Kidney epithelial cell (primary cell): ENCODE data around the gene STAT6. TPM values are rescaled to one million over a fixed set of nuclear protein-coding genes. Genes with fewer than 3 reads are reported as not detected.
"Not testable (repeated sequence)": the region's sequence is repeated elsewhere in the genome, so short reads cannot be mapped to it uniquely, and the experiment has no call there.

ENCODE experiments used
- DNase-seq: peaks from one replicate; pipeline ENCODE4 v3.0.0-alpha.2; 2010; ENCODE audit warnings: low read depth
- H3K27me3 ChIP-seq: 2 replicates; pipeline ENCODE4 v1.6.0; 2011; ENCODE audit warnings: low read length; ENCODE audit not compliant: control insufficient read depth, insufficient read depth
- H3K36me3 ChIP-seq: 2 replicates; pipeline ENCODE4 v1.5.1; 2011; ENCODE audit warnings: low read length; ENCODE audit not compliant: control insufficient read depth, insufficient read depth
- H3K4me3 ChIP-seq: 2 replicates; pipeline ENCODE4 v1.5.1; 2011; ENCODE audit warnings: low read depth, mild to moderate bottlenecking, control low read depth, low read length
- total RNA-seq: library from RNA; depleted of rRNA; stranded (reverse); fragments of >200 nt; gene quantifications from 2 replicates; pipeline ENCODE4 v1.2.3, GENCODE V29; 2015
- TF ChIP-seq, protein P1 (sequence below): IDR thresholded peaks from 2 replicates; pipeline ENCODE4 v1.5.1; 2011; ENCODE audit warnings: mild to moderate bottlenecking, moderate library complexity, low read length, control low read depth, inconsistent platforms; ENCODE audit not compliant: insufficient read depth, poor library complexity, severe bottlenecking

Gene STAT6
- total RNA-seq, 1 donor from 2014 or later: 67.8 TPM

DNA sequence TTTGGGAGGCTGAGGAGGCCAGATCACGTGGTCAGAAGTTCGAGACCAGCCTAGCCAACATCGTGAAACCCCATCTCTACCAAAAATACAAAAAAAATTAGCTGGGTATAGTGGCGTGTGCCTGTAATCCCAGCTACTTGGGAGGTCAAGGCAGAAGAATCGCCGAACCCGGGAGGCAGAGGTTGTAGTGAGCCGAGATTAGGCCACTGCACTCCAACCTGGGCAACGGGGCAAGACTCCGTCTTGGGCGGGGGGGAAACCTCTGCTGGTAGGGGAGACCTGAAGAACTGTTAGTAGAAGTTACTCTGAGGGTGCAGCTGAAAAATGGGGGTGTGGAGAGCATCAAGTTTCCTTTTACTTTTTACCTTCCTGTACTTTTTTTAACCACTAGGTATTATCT lies 14.9 kb upstream of the STAT6 start:
- TF ChIP-seq, protein P1, sequence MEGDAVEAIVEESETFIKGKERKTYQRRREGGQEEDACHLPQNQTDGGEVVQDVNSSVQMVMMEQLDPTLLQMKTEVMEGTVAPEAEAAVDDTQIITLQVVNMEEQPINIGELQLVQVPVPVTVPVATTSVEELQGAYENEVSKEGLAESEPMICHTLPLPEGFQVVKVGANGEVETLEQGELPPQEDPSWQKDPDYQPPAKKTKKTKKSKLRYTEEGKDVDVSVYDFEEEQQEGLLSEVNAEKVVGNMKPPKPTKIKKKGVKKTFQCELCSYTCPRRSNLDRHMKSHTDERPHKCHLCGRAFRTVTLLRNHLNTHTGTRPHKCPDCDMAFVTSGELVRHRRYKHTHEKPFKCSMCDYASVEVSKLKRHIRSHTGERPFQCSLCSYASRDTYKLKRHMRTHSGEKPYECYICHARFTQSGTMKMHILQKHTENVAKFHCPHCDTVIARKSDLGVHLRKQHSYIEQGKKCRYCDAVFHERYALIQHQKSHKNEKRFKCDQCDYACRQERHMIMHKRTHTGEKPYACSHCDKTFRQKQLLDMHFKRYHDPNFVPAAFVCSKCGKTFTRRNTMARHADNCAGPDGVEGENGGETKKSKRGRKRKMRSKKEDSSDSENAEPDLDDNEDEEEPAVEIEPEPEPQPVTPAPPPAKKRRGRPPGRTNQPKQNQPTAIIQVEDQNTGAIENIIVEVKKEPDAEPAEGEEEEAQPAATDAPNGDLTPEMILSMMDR: no peak
- Histone ChIP-seq H3K27me3 (peaks cover 2% of the 10 kb centered on the region), H3K36me3 (no peaks in the 10 kb centered on the region), H3K4me3 (no peak overlapping the region)
- DNase-seq: no peak

DNA sequence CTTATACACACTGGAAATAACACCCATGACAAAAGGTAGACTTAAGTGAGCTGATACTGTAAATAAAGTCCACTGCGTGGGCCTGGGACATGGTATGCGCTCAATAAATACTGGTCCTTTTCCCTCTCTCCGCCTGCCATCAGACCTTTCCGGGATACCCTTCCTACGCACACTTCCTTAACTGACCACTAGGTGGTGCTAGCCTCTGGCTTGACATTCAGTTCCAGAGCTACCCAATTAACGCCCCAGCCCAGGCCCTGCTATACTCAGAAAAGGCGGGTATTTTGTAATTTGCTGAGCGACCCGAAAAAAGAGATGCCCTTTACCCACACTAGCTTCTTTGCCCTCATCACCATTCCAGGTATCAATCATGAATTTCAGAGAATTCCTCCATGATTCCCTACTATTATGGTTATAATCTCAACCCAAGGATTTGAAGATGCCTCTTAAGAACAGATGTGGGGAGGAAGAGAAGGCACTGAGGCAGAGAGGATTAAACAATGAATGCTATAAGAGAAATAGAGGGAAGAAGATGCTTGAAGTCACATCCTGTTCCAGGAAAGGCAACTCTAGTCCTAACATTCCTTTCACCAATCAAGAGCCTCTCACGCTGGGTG lies 13.2 kb upstream of the STAT6 start:
- no peak for DNase-seq
- no peaks in the 10 kb centered on the region for H3K36me3 ChIP-seq
- no peak overlapping the region for H3K4me3 ChIP-seq
- TF ChIP-seq, protein P1: peak; percentile 96
- peaks cover 2% of the 10 kb centered on the region for H3K27me3 ChIP-seq

DNA sequence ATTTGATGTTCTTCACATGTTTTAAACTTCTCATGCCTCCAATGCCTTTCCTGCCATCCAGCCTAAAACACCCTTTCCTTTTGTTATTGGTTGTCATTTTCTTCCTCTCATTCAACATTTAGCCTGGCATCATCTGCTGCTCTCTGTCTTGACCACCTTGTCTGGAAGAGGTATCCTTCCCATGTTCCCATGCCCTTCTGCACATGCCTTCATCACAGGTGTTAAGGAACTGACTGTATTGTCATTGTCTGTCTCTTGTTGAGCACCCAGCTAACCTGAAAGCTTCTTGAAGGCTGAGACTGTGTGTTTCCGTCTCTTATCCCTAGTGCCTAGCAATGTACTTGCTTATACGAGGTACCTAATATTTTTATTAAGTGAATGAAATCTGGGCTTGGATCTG lies 12.7 kb upstream of the STAT6 start:
- no peak overlapping the region for H3K4me3 ChIP-seq
- no peaks in the 10 kb centered on the region for H3K36me3 ChIP-seq
- TF ChIP-seq, protein P1: no peak
- H3K27me3 ChIP-seq: peaks cover 2% of the 10 kb centered on the region
- DNase-seq: no peak

DNA sequence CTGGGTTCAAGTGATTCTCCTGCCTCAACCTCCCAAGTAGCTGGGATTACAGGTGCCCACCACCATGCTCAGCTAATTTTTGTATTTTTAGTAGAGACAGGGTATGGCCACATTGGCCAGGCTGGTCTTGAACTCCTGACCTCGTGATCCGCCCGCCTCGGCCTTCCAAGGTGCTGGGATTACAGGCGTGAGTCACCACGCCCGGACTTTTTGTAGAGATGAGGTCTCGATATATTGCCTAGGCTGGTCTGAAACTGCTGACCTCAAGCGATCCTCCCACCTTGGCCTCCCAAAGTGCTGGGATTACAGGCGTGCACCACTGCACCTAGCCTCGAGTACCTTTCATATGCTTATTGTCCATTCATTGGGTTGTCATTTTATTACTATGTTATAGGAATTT lies 9.6 kb upstream of the STAT6 start:
- not testable (repeated sequence) for H3K36me3 ChIP-seq, H3K27me3 ChIP-seq, H3K4me3 ChIP-seq, DNase-seq

DNA sequence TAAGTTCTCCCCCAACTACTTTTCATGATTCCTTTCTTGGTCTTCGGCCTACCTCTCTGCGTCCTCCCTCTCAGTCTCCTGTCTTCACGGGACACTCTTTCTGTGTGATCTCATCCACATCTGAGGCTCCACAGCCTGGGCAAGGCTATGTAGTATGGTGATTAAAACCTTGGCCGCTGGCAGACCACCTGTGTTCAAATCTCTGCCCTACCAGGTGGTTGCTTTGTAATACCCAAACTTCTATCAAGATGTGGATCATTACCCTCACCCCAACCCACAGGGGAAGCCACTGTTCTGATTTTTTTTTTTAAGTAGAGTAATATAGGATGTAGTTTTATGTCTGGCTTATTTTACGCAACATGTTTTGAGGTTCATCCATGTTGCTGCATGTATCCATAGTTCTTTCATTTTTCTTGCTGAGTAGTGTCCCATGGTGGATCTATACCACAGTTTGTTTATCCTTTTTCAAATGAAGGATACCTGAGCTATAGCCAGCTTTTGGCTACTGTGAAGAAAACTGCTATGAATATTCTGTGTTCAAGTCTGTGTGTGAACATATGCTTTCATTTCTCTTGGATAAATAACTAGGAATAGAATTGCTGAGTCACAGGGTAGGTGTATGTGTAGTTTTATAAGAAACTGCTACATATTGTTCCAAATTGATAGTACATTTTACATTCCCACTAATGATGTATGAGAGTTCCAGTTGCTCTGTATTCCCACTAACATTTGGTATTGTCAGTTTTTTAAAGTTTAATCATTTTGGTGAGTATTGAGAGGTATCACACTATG lies 8.3 kb upstream of the STAT6 start:
- DNase-seq: no peak
- H3K36me3 ChIP-seq: no peaks in the 10 kb centered on the region
- no peak overlapping the region for H3K4me3 ChIP-seq
- TF ChIP-seq, protein P1: no peak
- H3K27me3 ChIP-seq: no peaks in the 10 kb centered on the region

DNA sequence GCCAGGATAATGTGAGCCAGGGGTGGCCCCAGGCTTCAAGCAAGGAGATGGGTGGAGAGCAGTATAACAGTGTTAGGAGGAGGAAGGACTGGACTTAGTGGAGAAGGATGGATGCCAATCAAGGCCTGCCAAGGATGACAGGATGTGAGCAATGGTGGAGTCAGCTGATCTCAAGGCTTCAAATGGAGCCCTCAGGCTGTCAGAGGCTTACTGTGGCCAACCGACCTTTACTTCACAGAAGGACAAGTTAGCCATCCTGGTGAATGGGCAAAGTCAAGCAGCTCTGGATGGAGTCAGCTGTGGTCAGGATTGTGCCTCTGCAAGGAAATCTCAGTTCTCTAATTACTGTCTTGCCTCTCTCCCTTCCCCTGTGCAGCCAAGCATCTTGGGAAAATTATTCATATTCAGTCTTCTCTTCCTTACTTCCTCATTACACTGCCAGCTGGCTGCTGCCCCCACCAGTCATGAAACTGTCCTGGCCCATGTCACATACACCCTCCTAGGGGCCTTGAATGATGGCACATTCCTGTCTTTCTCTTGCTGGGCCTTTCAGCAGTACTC lies 7.6 kb upstream of the STAT6 start:
- Histone ChIP-seq H3K36me3 (no peaks in the 10 kb centered on the region), H3K27me3 (no peaks in the 10 kb centered on the region), H3K4me3 (no peak overlapping the region)
- no peak for DNase-seq
- TF ChIP-seq, protein P1: no peak
